ENCODE data around the gene ODAPH. TPM values are rescaled to one million over a fixed set of nuclear protein-coding genes. Genes with fewer than 3 reads are reported as not detected.

The ODAPH gene
- total RNA-seq, 1 experiment from 2014 or later = 0.17 TPM

GRCh38 chr4:75612306-75612705 lies 56.4 kb downstream of the ODAPH start:
- no peak for DNase-seq (ENCODE audit: low read depth)
- in situ Hi-C loops (cut with HindIII; ENCODE audit: low pct_unique_long_range_greater_than_20kb, low sequenced_read_pairs) = no loop called here

Other genes starting within 250 kb of the ODAPH start
- gene RCHY1, start 41.7 kb upstream of the ODAPH start, total RNA-seq (2014; rRNA removed; shearing (Covaris generic); ENCODE audit: low replicate concordance) = 3.5 and 7.9 TPM in 2 replicates
- 4.2 and 7.2 TPM in 2 replicates for gene THAP6, start 41.6 kb upstream of the ODAPH start, total RNA-seq (2014; rRNA removed; shearing (Covaris generic); ENCODE audit: low replicate concordance)
- 1.8 and 5.7 TPM in 2 replicates for gene CDKL2, start 74.5 kb downstream of the ODAPH start, total RNA-seq (2014; rRNA removed; shearing (Covaris generic); ENCODE audit: low replicate concordance)
- gene G3BP2, start 117.3 kb downstream of the ODAPH start, total RNA-seq (2014; rRNA removed; shearing (Covaris generic); ENCODE audit: low replicate concordance) = 35.8 and 36.3 TPM in 2 replicates
- gene USO1, start 168.5 kb downstream of the ODAPH start, total RNA-seq (2014; rRNA removed; shearing (Covaris generic); ENCODE audit: low replicate concordance) = 25.5 and 28.1 TPM in 2 replicates

All from Caki2 (cell line).